Heart left ventricle (tissue), 13 donors: ENCODE data around the gene TSPAN11.

Experiments
- CTCF ChIP-seq, 12 donors: fragments of 200-600 bp; sonication (generic) in 4 of 12; IDR thresholded peaks; one replicate each; pipeline versions ENCODE4 v1.5.0 to v1.8.0; 2018 to 2022; ENCODE audit warnings: antibody characterized with exemption in 12 of 12, mild to moderate bottlenecking in 5 of 12
- POLR2A ChIP-seq, 2 donors: fragments of 450-650 bp; IDR thresholded peaks; one replicate each; pipeline ENCODE4 v1.6.1; 2017; ENCODE audit warnings: antibody characterized with exemption in 2 of 2, mild to moderate bottlenecking in 2 of 2, moderate library complexity in 2 of 2
- donor health status: ischemic (EF 13 %, LVEDD 7.1; RV severe dilation, severe dysfunction).
- donor health status: DM: no; HTN: yes; CAD: no.
- donor health status: DM: no; HTN: no; CAD: no.
- donor health status: ischemic (EF 25% LVEDD 6.9; RV normal size, moderate dysfunction).
- donor health status: ischemic (EF 25% LVEDD 5.7; RV mildly dilated, moderate dysfunction).
- donor health status: ischemic (EF 35%, LVEDD 5.7; RV mildly dilated, moderate dysfunction).
- donor health status: nonischemic (EF 11% LVEDD 7.7; RV severe dilation, severe dysfunction).
- donor health status: DM: yes; HTN: yes; CAD: no.
- donor health status: PGD.
- donor health status: ischemic (EF 29% LVEDD 5.4; RV normal size, mild dysfunction).
- donor health status: nonischemic (EF 23%, LVEDD 6.1; RV moderate dilation, normal function).

- TF ChIP-seq CTCF (IDR thresholded peaks at IDR 0.05) (no peak), POLR2A (IDR thresholded peaks at IDR 0.05) (no peak)
Observed at GRCh38 chr12:31029916-31030562, 103.5 kb downstream of the TSPAN11 start.
